Measurements from ENCODE around the gene CAMSAP1.

CAMSAP1 gene

DNA sequence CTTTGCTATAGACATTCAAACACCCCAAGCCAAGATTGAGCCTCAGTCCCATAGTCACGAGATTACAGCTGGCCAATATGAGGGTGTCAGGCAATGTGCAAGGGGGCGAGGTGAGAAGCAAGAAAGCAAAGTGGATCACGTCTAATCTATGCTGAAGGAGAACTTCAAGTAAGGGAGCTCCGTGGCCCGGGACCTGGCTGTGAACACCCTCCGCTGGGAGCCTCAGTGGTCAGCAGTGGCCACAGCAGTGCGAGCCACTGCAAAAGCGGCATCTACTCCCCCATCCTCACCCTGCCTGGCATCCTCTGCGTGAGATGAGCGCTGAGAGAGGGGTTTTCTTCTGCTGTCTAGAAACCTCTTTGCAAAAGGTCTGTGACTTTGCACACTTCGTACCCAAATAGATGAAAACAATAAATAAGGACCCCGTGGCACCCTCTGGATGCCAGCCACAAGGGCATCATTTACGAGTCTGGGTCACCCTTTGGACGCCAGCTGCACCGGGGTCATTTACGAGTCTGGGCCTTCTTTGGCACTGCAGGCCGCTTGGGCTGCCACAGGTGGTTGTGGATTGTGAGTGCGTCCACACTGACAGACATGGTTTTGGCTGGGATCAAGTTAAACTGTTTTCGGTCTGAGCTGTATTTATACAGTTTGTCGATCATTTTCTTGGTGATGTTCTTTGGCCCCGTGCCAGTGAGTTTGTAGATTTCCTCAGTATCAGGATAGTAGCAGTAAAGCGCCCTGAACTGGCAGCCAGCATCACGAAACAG lies 96.4 kb downstream of the CAMSAP1 start:
- Histone ChIP-seq H3K9ac (no peak overlapping the region), H3K27me3 (no peaks in the 10 kb centered on the region), H4K20me1 (peaks cover 0 to 60% (median 19%) of the 10 kb centered on the region in 11 experiments; a peak in 16 of 22 replicates), H3K4me2 (no peak overlapping the region), H3K9me3 (replicated peaks in 1 of 11) (no peaks in the 10 kb centered on the region), H3K4me1 (peaks cover 1 to 20% (median 6%) of the 10 kb centered on the region in 10 experiments), H3K4me3 (no peak overlapping the region), H3K36me3 (peaks cover 62 to 85% (median 74%) of the 10 kb centered on the region in 11 experiments), H3K27ac (no peak overlapping the region)
- no peak for TF ChIP-seq Cebpa-rat (IDR thresholded peaks at IDR 0.05)

DNA sequence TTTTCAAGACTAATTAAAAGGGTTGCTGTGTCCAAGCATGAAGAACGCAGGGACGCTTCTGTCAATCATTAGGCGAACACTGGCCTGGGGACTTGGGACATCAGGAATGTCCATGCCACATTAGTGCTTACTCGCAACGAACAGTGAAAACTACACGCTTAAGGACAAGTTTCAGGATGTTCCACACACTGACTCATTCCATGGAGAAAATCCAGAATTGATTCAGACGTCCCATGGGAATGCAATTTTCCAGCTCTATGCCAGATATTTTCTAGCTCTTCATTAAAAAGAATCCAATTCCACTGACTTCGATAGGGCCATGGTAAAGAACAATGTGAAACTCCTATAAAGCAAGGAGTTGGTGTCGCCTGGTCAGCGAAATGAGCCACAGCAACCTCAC lies 98.2 kb downstream of the CAMSAP1 start:
- peaks cover 9 to 38% (median 22%) of the 10 kb centered on the region in 10 experiments for H3K4me1 ChIP-seq
- H3K4me2 ChIP-seq: no peak overlapping the region
- H4K20me1 ChIP-seq: peaks cover 0 to 71% (median 33%) of the 10 kb centered on the region in 11 experiments; a peak in 17 of 22 replicates
- no peak overlapping the region for H3K27ac ChIP-seq
- no peak overlapping the region for H3K4me3 ChIP-seq
- H3K9ac ChIP-seq: no peak overlapping the region
- TF ChIP-seq Cebpa-rat (IDR thresholded peaks at IDR 0.05): no peak
- no peaks in the 10 kb centered on the region for H3K27me3 ChIP-seq
- H3K9me3 ChIP-seq (replicated peaks in 1 of 11): no peaks in the 10 kb centered on the region
- peaks cover 44 to 67% (median 56%) of the 10 kb centered on the region in 11 experiments for H3K36me3 ChIP-seq

DNA sequence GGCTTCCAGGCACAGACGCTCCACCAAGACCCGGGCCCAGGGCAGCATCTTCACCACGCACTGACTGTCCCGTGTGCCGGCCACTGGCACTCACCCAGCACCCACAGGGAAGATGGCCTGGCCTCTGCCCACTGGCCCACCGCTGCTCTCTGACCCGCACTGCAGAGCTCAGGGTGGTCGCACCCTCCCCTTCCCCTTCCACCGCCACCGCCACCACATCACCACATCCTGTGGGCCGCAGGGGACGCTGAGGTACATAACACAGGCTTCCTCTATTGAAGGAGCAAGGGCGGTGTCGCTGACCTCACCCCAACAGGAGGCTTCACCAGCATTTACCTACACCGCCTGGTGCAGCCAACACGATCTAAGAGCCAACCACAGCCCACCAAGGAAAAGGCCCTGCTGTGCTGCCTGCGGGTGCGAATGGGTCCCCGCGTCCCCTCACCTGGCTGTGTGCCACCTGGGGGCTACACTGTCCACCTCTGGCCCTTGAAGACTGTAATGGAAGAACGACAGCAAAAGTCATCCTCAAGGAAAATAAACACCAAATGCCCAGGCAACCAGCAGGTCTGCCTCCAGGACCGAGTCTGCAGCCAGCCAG lies 101.8 kb downstream of the CAMSAP1 start:
- H3K4me1 ChIP-seq: peaks cover 13 to 45% (median 34%) of the 10 kb centered on the region in 10 experiments
- H3K9ac ChIP-seq: no peak overlapping the region
- H3K4me2 ChIP-seq: peak overlapping the region; percentile 34 to 92 (median 83)
- no peaks in the 10 kb centered on the region for H3K27me3 ChIP-seq
- no peak overlapping the region for H3K27ac ChIP-seq
- no peak overlapping the region for H3K4me3 ChIP-seq
- H4K20me1 ChIP-seq: peaks cover 0 to 50% (median 32%) of the 10 kb centered on the region in 11 experiments; a peak in 17 of 22 replicates
- peaks cover 0 to 3% (median 0%) of the 10 kb centered on the region in 11 experiments; a peak in 1 of 22 replicates for H3K9me3 ChIP-seq (replicated peaks in 1 of 11)
- peaks cover 8 to 30% (median 19%) of the 10 kb centered on the region in 11 experiments for H3K36me3 ChIP-seq
- TF ChIP-seq Cebpa-rat (IDR thresholded peaks at IDR 0.05): no peak

DNA sequence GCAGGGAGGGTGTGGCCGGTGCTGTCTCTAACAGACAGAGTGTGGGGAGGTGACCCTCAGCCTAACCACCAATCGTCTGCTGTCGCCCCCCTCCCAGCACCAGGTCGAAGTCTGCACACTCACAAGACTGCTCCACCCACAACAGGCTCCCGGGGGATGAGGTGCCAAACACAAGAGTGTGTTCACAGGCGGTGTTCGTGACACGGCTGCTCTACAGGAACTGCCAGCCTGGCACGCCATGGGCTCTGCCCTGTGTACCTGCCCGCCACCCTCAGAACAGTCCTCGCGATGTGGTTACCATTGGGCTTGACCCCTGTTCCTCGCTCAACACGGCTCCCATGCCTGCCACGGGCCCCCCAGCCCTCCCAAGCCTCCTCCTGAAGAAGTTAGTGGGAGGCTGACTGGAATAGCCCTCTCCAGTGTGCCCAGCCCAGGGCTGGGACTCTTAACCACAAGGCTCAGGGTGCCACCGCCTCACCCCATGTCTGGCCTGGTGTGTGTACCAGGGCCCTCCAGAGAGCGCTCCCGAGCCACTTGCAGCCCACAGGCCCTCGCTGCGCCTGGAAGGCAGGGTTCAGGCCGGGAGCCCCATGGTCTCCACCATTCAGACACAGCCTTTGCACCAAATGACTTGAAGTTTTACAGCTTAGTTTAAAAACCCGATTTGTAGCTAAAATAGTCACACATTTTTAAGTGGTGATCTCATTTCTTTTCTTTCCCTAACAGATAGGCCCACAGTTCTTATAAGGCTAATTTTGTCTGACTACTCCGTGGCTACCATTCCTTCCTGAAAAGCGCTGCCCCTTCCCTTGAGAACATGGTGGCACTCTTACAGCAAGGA lies 102.5 kb downstream of the CAMSAP1 start:
- H3K9ac ChIP-seq: no peak overlapping the region
- H4K20me1 ChIP-seq: peaks cover 0 to 50% (median 30%) of the 10 kb centered on the region in 11 experiments; a peak in 17 of 22 replicates
- no peak for TF ChIP-seq Cebpa-rat (IDR thresholded peaks at IDR 0.05)
- H3K36me3 ChIP-seq: peaks cover 1 to 23% (median 12%) of the 10 kb centered on the region in 11 experiments; a peak in 20 of 22 replicates
- no peaks in the 10 kb centered on the region for H3K27me3 ChIP-seq
- H3K4me2 ChIP-seq: peak overlapping the region in 10 of 11 experiments; percentile 36 to 92 (median 84); a peak in 19 of 22 replicates
- H3K27ac ChIP-seq: no peak overlapping the region
- peaks cover 13 to 52% (median 37%) of the 10 kb centered on the region in 10 experiments for H3K4me1 ChIP-seq
- no peak overlapping the region for H3K4me3 ChIP-seq
- peaks cover 0 to 3% (median 0%) of the 10 kb centered on the region in 11 experiments; a peak in 1 of 22 replicates for H3K9me3 ChIP-seq (replicated peaks in 1 of 11)

DNA sequence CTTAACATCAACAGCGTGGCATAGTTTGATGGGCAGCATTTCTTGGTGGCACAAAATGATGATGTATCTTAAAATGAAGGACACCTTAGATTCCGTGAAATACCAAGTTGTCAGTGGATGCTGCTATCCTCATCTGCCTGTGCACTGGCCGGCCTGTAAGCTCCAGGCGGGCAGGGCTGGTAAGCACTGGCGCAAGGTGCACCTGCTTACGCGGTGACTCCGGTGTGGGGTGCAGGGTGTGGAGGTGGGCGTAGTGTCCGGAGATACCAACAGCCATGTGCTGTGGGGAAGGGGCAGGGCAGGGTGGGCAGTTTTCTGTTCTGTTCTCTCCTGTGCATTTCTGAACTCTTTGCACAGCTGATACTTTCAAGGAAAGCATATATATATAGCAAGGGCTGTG lies 103.9 kb downstream of the CAMSAP1 start:
- Histone ChIP-seq H3K27ac (no peak overlapping the region), H3K36me3 (peaks cover 0 to 9% (median 0%) of the 10 kb centered on the region in 11 experiments; a peak in 5 of 22 replicates), H3K4me3 (no peak overlapping the region), H3K4me1 (peaks cover 13 to 52% (median 37%) of the 10 kb centered on the region in 10 experiments), H3K4me2 (no peak overlapping the region), H3K27me3 (no peaks in the 10 kb centered on the region), H3K9me3 (replicated peaks in 1 of 11) (peaks cover 0 to 3% (median 0%) of the 10 kb centered on the region in 11 experiments; a peak in 1 of 22 replicates), H4K20me1 (peaks cover 0 to 45% (median 27%) of the 10 kb centered on the region in 11 experiments; a peak in 17 of 22 replicates), H3K9ac (no peak overlapping the region)
- TF ChIP-seq Cebpa-rat (IDR thresholded peaks at IDR 0.05): no peak

DNA sequence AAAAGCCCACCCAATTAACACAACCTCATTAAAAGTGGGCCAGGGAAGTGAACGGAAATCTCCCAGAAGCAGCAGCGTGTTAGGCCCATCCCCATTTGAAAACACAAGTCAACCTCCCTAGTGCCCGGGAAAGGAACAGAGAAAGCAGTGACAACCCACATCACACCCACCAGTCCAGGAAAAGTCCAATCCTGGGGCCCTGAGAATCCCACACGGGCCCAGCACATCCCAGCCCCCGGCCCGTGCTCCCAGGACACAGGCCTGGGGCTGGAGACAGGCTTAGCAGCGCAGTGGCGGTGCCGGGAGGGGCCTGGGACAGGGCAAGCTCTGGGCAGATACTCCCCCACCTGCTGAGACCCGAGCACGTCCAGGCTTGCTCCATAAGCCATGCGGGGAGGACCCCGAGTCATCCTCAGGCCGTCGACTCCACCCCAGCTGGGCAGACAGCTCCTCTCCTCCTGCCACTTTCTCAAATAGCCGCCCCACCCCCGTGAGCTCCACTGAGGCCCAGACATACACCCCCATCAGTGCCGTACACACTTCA lies 104.4 kb downstream of the CAMSAP1 start:
- Histone ChIP-seq H4K20me1 (peaks cover 0 to 41% (median 27%) of the 10 kb centered on the region in 11 experiments; a peak in 17 of 22 replicates), H3K9ac (no peak overlapping the region), H3K27me3 (no peaks in the 10 kb centered on the region), H3K4me2 (no peak overlapping the region), H3K27ac (no peak overlapping the region; a peak in 1 of 22 replicates), H3K9me3 (replicated peaks in 1 of 11) (peaks cover 0 to 3% (median 0%) of the 10 kb centered on the region in 11 experiments; a peak in 1 of 22 replicates), H3K36me3 (peaks cover 0 to 4% (median 0%) of the 10 kb centered on the region in 11 experiments; a peak in 4 of 22 replicates), H3K4me1 (peaks cover 13 to 57% (median 37%) of the 10 kb centered on the region in 10 experiments), H3K4me3 (no peak overlapping the region)
- no peak for TF ChIP-seq Cebpa-rat (IDR thresholded peaks at IDR 0.05)

DNA sequence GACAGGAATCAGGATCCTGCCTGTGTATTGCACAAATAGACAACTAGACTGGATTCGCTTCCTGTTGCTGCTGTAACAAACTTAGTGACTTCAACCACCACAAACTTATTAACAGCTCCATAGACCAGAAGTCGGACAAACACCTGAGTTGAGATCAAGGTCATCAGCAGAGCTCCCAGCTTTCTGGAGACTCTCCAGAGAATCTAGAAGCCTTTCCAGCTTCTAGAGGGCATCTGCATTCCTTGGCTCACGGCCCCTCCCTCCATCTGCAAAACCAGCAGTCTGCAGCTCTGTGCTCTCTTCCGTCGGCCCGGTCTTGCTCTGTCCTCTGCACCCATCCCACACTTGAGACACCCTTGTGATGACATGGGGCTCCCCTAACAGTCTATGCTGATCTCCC lies 106.3 kb downstream of the CAMSAP1 start:
- H3K27me3 ChIP-seq: no peaks in the 10 kb centered on the region
- H3K4me2 ChIP-seq: peak overlapping the region; percentile 14 to 73 (median 57); a peak in 20 of 22 replicates
- H3K36me3 ChIP-seq: no peaks in the 10 kb centered on the region
- H3K27ac ChIP-seq: peak overlapping the region in 8 of 11 experiments; percentile 9 to 61 (median 56); a peak in 14 of 22 replicates
- H3K4me1 ChIP-seq: peaks cover 12 to 55% (median 36%) of the 10 kb centered on the region in 10 experiments
- H4K20me1 ChIP-seq: peaks cover 0 to 42% (median 19%) of the 10 kb centered on the region in 11 experiments; a peak in 17 of 22 replicates
- H3K9ac ChIP-seq: peak overlapping the region in 3 of 11 experiments; percentile 3 to 31 (median 9); a peak in 1 of 22 replicates
- no peak overlapping the region for H3K4me3 ChIP-seq
- TF ChIP-seq Cebpa-rat (IDR thresholded peaks at IDR 0.05): no peak
- peaks cover 0 to 3% (median 0%) of the 10 kb centered on the region in 11 experiments; a peak in 1 of 22 replicates for H3K9me3 ChIP-seq (replicated peaks in 1 of 11)

DNA sequence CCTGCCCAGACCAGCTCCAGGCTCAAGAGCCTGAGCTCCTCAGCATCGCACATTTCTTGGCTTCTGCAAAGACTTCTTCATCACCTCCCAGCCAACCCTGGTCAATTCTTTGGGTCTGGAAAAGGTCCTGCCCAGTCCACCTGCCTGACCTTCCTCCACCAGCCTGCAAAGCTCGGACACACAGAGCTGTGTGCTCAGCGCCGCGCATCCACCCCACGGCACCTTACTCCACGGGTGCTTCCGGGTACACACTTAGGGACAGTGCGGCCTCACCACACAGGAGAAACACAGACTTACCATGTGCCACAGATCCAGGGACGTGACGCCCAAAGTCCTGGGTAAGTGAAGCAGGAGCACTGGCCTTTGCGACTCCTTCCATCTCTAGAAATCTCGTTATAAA lies 108.1 kb downstream of the CAMSAP1 start:
- H3K9ac ChIP-seq: no peak overlapping the region
- H3K27ac ChIP-seq: no peak overlapping the region
- no peak overlapping the region for H3K4me2 ChIP-seq
- peaks cover 0 to 29% (median 1%) of the 10 kb centered on the region in 11 experiments; a peak in 6 of 22 replicates for H4K20me1 ChIP-seq
- no peak for TF ChIP-seq Cebpa-rat (IDR thresholded peaks at IDR 0.05)
- H3K4me1 ChIP-seq: peaks cover 4 to 42% (median 18%) of the 10 kb centered on the region in 10 experiments; a peak in 16 of 20 replicates
- H3K4me3 ChIP-seq: no peak overlapping the region
- H3K36me3 ChIP-seq: no peaks in the 10 kb centered on the region
- H3K27me3 ChIP-seq: no peaks in the 10 kb centered on the region
- H3K9me3 ChIP-seq (replicated peaks in 1 of 11): peaks cover 0 to 3% (median 0%) of the 10 kb centered on the region in 11 experiments; a peak in 1 of 22 replicates
